Measurements from ENCODE around the gene SETD6.

SETD6 gene

DNA sequence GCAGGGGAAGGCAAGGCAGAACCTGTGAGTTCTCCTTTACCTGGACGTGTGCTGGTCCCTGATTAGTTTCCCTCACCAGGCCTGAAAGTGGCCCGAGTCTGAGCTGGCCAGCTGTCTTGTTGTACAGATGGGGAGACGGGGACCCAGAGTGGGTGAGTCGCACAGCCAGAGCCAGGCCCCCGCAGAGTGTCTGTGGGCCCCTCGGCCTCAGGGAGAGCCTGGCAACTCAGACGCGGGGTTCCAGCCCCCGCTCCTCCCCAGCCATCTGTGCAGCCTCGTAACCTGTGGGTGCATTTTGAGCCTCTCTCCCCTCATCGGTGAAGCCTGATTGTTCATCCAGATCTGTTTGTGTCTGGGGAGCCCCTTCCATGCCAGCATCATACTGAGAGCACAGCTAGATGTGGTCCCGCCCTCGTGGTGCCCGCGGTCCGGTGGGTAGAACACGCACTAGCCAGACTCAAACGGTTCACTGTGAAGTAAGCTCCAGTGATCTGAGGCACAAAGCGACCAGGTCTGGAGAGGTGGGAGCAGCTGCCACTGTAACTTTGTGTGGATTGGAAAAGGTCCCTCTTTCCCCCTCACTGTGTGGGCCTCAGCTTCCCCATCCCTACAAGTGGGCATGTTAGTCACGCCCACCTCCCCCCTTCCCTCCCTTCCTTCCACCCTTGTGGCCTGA is 21.4 kb upstream of the SETD6 start:
- no peak for DNase-seq (ENCODE audit: low read depth in 2 of 2)

DNA sequence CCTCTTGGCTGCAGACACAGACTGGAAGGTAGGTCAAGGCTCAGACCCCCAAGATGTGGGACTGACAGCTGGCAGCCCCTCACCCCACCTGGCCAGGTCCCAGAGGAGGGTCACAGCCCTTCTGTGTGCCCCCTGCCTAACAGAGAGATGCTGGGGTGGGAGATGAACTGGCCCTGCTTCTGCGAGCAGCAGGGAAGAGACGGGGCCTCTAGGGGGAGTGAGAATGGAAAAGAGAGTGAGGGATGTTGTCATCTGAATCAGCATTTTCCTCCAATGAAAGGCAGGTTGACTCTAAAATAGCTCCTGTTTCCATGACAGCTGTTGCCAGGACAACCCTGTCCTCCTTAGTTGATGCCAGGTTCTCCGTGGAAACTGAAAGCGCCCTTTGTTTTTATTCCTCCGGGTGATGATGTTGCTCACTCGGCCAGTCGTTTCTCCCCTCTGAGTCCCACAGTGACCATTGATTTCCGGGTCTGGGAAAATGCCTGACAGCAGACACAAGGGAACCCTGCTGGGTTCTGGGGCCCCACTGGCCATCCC is 20.3 kb upstream of the SETD6 start:
- DNase-seq (ENCODE audit: low read depth in 2 of 2), result no peak

DNA sequence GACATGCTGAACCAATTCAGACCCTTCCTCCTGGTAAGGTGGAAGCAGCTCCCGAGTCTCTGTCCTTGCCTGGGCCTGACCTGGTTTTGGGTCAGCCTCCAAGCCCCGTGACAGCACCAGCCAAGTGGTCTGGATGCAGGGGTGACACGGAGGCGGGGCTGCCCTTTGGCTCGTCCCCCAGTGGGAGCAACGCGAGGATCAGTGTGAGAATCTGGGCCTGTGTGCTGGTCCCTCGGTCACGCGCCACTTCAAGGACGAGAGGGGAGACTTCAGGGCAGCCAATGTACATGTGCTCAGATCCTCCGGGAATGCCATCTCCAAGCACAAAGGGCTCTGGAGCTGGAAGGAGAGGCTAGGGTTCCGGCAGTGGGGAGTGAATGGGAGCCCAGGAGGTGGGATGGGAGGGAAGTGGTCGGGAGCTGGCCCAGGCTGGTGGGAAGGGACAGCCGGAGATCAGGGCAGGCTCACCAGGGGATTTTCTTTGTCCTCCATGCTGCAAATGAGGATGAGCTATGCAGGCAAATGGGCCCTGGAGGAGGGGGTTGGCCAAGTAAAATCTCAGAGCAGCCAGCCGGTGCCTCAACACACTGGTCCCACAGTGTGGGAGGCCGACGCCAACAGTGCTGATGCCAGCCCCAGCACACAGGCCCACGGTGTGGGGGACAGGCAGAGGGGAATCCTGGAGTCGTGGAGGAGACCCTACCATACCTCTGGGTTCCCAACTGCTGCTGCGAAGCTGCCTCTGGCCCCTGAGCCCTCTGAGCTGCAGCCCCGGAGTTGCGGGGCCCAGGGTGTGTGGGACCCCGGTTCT is 19.6 kb upstream of the SETD6 start:
- no peak for DNase-seq (ENCODE audit: low read depth in 2 of 2)

DNA sequence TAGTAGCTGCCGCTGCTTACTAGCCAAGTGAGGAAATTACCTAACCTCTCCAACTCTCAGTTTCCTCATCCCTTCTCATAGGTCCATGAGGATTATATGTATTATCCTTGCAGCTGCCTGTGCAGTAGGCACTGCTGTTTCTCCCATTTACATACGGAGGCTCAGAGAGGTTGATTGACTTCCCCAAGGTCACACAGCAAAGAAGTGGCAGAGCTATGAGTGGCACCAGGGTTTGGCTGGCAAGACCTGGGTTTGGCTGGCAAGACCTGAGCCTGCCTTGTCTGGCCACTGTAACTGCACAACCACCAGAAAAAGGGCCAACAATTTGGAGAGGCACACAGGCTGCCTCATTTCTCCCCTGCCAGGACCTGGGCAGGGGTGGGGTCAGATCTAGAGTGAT is 17.8 kb upstream of the SETD6 start:
- DNase-seq (ENCODE audit: low read depth in 2 of 2), result no peak

DNA sequence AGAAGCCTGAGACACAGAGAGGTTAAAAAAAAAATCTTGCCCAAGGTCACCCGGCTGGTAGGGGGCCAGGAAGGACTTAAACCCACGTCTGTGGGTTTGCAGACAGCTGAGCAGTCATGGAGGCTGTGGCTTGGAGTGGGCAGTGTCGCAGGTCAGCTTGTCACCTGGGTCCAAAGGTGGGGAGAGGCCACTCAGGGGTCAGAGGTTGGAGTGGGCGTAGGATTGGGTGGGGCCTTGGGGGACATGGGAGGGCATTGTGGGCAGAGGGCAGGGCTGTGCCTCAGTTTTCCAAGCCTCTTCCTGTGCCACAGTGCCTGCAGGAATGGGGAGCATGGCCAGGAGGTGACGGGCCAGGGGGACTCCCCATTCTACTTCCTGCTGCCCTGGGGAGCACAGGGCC is 17.4 kb upstream of the SETD6 start:
- no peak for DNase-seq (ENCODE audit: low read depth in 2 of 2)

DNA sequence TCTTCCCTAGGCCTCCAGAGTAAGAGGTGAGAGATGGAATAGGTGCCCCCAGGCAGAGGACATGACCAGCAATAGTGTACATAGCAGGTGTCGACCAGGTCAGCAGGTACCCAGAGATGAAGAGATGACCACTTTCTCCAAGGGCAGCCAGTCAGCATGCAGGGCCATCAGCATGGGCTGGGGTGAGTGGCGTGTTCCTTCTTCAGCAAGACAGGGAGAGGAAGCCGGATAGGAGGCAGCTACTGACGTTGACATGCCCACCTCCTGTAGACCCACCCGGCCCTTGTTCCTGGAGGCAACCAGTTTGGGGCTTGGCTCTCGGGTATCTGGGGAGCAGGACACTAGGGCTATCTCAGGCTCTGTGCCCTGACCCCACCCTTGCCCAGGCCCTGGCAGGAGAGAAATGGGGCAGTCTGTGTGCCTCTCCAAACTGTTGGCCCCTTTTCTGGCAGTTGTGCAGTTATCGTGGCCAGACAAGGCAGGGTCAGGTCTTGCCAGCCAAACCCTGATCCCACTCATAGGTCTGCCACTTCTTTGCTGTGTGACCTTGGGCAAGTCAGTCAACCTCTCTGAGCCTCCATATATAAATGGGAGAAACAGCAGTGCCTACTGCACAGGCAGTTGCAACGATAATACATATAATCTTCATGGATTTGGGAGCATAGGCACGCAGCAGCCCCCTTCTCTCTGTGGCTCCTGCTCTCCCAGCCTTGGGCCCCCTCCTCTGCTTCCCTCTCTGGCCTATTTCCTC is 16.8 kb upstream of the SETD6 start:
- DNase-seq (ENCODE audit: low read depth in 2 of 2), result no peak

DNA sequence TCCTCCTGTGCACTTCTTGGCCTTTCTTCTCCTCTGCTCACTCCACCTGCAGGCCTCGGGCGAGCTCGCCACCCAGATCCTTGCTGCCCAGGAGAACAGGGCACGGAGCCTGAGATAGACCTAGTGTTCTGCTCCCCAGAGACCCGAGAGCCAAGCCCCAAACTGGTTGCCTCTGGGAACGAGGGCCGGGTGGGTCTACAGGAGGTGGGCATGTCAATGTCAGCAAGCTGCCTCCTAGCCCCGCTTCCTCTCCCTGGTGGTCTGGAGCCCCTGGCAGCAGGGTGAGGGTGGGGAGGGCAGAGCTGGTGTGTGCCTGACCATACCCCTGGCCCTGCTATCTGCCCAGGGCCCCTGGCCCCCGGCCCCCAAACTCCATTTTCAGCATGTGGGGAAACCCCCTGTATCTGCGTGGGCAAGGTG is 16.2 kb upstream of the SETD6 start:
- no peak for DNase-seq (ENCODE audit: low read depth in 2 of 2)

DNA sequence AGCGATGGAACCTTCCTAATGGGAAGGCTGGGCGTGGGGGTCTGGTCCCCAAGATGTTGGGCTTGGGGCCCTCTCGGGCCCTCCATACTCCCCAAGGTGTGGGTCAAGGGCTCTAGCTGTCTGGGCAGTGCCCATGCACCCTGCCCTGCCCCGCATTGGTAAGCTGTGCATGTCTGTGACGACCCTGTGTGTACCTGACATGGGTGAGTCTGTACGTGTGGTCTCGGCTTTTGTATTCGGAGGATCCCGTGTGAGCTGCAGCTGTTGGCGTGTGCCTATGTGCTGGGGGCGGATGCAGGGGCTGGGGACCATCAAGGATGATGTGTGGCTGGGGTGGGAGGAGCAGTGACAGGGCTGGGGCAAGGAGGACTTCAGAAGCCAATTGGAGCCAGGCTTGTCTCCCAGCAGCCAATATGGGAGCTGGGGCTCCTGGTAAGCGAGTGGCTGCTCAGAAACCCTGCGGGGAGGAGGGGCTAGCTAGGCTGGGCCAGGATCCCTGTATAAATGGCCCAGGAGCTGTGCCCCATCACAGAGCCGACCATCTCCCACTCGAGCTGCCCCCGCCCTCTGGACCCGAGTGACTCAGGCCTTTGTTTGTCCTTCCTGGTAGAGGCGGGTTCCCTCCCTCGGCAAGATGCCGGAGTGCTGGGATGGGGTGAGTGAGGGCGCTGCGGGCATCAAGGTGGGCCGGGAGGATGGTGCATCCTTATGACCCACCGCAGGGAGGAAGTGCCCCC is 15.5 kb upstream of the SETD6 start, which contains the start of gene NDRG4:
TSS of gene NDRG4 (plus strand) at position 529 of the 737 bp plus-strand sequence. CDS start at position 635, 106 bp downstream.
- DNase-seq (ENCODE audit: low read depth in 2 of 2), result no peak

DNA sequence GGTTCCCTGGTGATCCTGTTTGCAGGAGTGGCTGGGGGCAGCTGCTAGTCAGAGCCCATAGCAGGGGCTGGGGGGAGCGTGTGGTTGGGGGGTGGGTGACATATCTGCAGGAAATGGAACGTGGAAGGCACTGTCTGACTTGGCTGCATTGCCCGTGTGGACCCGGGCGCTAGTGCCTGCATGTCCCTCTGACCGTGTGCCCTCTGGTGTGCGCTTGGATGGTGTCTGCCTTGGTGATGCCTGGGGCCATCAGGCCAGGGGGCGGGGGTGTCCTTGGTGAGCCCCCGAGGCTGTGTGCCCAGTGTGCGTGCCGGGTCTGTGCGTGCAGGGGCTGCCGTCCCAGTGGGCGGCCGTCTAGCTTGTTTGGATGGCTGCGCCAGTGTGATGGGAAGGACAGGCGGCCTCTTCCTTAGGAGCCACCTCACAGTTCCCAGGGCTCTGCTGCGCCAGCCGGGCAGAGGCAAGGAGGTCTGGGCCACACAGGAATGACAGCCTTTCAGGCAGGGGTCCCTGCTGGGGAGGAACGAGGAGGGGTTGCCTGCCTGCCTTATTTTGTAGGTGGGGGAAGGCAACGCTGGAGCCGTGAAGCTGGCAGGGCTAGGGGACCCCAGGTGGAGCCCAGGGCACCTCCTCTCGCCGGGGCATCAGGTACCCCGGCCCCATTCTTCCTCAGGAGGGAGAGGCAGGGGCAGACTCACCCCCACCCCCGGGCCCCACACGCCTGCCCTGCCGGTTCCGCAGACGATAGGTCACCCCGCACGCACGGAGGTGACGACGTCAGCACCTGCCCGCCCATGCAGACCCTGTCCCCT is 14.7 kb upstream of the SETD6 start:
- no peak for DNase-seq (ENCODE audit: low read depth in 2 of 2)

DNA sequence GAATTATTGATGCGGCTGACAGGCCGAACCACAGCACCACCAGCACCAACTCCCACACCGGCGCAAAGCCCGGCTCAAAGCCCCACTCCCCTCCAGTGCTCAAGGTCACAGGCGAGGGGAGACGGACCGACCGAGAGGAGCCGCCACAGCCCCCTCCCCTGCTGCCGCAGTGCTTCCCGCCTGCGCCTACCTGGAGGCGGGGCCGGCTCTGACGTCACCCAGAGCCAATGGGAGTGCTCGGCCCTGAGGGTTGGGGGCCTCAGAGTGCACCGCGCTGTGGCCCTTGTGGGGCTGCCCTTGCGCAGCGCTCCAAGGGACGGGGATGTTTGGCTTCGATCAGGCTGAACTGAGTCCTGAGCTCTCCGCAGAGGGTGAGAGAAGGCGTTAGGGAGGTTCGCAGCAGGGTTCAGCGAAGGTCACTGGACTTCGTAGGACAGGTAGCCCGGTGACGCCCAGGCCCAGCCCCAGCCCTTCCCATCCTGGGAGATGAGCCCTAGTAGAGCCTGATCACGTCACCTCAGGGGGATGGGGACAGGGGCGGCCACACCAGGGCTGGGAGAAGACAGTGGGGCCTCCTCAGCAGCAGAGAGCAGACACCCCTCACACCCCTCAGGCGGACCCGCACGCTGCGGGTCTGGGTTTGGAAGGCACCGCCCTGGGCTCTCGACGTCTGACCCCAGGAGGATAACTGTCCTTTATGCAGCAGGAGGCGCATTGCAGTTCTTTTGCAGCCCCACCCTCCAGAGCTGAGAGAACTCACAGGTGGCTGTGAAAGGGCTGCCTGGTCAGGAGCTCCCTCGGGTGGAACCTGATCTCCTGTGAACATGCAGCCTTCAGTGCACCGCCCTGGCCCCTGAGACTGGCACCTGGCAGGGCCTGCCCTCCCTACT is 13.8 kb upstream of the SETD6 start:
- DNase-seq (ENCODE audit: low read depth in 2 of 2), result no peak

DNA sequence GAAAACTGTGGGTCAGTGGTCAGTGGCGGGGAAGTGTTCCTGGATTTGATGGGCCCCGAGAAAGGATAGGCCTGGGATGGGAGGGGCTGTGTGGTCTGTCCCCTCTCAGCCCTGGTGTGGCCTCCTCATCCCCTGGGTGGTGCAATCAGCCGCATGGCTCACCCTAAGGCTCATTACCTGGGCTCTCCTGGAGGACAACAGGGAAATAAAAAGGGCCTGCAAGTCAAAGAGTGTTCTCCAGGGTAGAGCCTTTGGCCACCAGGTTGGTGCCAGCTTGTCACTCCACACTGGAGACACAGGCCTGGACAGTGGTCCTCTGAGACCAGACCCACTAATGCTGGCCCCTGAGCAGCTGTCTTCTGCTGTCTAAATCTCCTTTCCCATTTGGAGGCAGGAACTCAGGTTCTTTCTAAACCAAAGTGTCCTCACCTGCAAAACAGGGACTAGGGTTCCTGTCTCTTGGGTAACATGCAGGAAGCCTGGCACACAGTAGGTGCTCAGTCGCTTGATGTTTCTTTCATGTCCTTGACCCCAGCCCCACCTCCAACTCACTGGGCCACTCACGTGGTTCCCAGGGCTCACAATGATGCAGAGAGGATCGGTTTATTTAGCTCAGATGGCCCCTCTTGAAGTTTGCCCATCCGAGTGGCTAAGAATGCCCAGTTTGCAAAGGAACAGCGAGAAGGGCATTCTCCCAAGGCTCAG is 12.9 kb upstream of the SETD6 start:
- no peak for DNase-seq (ENCODE audit: low read depth in 2 of 2)

DNA sequence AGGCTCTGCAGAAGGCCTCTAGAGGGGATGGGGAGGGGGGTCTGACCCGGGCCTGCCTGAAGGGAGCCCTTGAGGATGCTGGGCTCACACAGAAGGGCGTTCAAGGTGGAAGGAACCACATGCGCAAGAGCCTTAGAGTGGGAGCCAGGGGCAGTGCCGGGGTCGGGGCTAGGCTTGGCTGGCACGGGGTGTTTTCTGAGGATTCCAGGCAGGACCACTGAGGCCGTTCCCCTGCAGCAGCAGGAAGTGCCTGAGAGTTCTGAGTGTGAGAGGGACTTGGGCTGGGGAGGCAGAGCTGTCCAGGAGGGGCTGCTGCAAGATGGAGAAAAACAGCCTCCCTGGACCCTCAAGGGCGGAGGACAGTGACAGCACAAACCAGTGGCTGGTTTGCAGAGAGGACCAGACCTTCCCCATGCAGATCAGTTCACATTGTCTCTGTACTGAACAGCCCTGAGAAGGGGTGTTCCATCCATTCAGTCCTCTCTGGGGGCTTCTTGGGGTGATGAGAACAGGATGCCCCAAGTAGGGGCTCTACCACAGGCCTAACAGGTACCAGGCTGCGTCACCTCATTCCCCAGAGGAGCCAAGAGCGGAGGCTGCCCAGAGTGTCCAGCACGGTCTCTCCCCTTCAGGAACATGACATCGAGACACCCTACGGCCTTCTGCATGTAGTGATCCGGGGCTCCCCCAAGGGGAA is 12.0 kb upstream of the SETD6 start:
- no peak for DNase-seq (ENCODE audit: low read depth in 2 of 2)

DNA sequence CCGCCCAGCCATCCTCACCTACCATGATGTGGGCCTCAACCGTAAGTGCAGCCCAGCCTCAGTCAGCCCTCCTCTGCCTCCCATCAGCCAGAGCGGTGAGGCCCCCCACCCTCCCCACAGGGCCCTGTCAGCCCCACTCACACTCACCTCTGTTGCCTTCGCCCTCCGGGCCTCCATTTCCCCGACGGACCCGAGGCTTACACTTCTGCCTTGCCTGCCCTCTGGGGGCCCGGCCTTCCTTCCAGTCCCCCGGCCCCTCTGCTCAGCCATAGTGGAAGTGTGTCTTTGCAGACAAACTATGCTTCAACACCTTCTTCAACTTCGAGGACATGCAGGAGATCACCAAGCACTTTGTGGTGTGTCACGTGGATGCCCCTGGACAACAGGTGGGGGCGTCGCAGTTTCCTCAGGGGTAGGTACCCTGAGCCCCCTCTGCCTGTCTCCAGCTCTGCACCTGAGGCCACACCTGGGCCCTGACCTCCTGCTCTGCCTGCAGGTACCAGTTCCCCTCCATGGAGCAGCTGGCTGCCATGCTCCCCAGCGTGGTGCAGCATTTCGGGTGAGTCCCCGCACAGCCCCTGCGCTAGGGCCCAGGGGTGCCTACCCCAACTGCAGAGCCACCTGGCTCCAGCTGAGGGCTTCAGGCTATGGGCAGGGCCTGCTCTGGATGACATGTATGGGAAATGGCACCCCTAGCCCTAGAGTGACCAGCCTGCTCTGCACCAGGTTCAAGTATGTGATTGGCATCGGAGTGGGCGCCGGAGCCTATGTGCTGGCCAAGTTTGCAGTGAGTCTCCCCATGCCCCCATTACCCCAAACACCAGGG is 11.2 kb upstream of the SETD6 start:
- DNase-seq (ENCODE audit: low read depth in 2 of 2), result no peak

DNA sequence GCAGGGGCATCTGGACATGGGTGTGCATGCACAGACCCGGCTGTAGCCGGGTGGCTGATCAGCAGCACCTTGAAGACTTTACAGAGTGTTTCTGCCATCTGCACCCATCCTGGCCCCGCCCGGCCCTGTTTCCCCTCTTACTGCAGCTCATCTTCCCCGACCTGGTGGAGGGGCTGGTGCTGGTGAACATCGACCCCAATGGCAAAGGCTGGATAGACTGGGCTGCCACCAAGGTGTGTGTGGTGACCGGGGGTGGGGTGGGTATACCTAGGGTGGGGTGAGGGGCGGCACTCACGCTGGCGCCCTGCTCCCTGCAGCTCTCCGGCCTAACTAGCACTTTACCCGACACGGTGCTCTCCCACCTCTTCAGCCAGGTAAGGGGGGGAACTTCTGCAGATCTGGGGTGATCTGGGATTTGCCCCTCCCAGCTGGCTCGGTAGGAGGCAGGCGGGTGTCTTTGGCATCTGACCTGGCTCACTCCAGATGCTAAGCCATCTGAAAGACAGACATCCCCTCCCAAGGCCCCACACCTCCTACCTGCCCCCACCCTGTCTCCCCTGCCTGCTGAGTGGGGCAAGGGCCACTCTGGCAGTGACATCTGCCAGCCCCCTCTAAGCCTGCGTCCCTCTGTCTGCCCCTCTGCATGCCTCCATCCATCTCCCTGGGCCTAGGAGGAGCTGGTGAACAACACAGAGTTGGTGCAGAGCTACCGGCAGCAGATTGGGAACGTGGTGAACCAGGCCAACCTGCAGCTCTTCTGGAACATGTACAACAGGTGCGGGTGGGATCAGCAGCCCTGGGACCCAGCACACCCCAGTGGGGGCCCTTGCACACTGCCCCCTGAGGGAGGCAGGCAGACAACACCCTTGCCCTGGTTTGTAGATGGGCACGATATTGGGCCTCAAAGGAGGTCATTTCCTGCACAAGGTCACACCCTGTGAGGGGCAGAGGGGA is 8.8 kb upstream of the SETD6 start:
- no peak for DNase-seq (ENCODE audit: low read depth in 2 of 2)

DNA sequence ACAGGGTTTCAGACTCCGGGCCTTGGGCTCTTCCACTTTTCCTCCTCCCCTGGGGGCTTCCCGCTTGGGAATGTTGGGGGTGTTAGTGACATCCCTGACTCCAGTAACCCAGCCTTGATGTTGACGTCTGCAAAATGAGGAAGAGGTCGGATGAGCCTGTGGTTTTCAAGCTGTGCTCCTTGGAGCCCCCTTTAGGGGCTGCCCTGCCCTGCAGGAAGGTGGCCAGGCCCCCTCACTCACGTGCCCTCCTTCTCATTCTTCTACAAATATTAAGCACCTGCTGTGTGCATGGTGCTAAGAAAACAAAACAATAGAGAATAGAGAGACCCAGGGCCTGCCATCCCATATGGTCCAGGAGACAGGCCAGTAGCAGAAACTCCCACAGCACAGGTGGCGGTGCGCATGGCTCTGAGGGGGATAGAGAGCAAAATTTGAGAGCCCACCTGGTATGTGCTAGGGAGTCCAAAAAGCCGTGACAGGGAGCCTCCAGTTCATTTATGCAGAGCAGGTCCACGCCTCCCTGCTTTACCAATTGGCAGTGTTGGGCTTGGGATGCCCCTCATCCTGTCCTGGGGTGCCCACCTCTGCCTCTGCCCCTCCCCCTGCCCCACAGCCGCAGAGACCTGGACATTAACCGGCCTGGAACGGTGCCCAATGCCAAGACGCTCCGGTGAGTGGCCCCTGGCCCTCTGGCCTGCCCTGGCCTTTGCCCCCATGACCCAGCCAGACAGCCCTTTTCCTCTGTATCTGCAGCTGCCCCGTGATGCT is 7.9 kb upstream of the SETD6 start:
- no peak for DNase-seq (ENCODE audit: low read depth in 2 of 2)
